NCI-H446 (cell line): ENCODE data around the gene NTRK2.
"Not testable (repeated sequence)": the region's sequence is repeated elsewhere in the genome, so short reads cannot be mapped to it uniquely, and the experiment has no call there.

Experiments
- DNase-seq, 2 experiments: peaks; one replicate each; lab custom pipeline; 2025; lab: John Stamatoyannopoulos, UW

NTRK2 gene

DNA sequence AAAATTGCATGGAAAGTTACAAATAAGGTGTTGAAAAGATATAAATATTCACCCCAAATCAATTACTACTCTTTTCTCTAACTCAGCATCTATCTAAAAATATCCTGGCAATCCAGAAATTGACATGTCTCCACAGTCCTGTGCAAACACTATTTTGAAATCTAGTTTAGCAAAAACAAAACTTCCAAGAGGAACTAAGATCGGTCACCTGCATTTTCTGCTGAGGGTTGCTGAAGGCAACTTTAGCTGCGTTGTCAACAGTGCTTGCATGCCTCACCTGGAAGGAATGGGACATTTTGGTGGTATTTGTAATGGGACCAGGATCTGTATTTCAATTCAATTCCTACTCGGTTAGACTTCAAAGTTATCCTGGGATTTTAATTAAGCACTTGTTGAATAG lies 398.3 kb downstream of the NTRK2 start:
- DNase-seq, result no peak

DNA sequence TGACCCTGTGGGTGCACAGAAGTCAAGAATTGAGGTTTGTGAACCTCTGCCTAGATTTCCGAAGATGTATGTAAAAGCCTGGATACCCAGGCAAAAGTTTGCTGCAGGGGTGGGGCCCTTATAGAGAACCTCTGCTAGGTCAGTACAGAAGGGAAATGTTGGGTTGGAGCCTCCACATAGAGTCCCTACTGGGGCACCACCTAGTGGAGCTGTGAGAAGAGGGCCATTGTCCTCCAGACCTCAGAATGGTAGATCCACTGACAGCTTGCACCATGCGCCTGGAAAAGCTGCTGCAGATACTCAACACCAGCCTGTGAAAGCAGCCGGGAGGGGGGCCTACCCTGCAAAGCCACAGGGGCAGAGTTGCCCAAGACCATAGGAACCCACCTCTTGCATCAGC lies 399.9 kb downstream of the NTRK2 start:
- not testable (repeated sequence) for DNase-seq
